Measurements from ENCODE around the gene PCDHA3. TPM values are rescaled to one million over a fixed set of nuclear protein-coding genes. Genes with fewer than 3 reads are reported as not detected.
"Not testable (repeated sequence)": the region's sequence is repeated elsewhere in the genome, so short reads cannot be mapped to it uniquely, and the experiment has no call there.

PCDHA3 gene
- total and polyA plus RNA-seq, 2 donors (not counting 1 experiment from before 2014, with no cell fraction given): 0.89 to 1.2 TPM

- Histone ChIP-seq H3K36me3 (ENCODE audit: control insufficient read depth, insufficient read depth, low read length) (no peaks in the 10 kb centered on the region), H3K4me3 (replicated peaks in 1 of 4; ENCODE audit: control extremely low read depth in 1 of 4, insufficient read depth in 1 of 4, low read depth in 3 of 4, low read length in 4 of 4) (no peak within 1 kb of the TSS), H3K9me3 (ENCODE audit: control insufficient read depth, insufficient read depth, low read depth, low read length) (no peaks in the 10 kb centered on the region), H3K79me2 (ENCODE audit: control insufficient read depth, insufficient read depth, low read length) (no peaks in the 10 kb centered on the region), H4K20me1 (ENCODE audit: control insufficient read depth, extremely low read depth, insufficient read depth, low read length) (no peaks in the 10 kb centered on the region), H3K27ac (ENCODE audit: insufficient read depth, low read length) (no peak within 1 kb of the TSS), H3K9ac (ENCODE audit: insufficient read depth, low read length) (no peak within 1 kb of the TSS), H2AFZ (ENCODE audit: low read length) (no peak within 1 kb of the TSS), H3K4me2 (ENCODE audit: extremely low read depth, insufficient read depth, low read length) (no peak within 1 kb of the TSS), H3K4me1 (ENCODE audit: control insufficient read depth, extremely low read depth, insufficient read depth, low read length) (no peaks in the 10 kb centered on the region), H3K27me3 (ENCODE audit: control insufficient read depth, insufficient read depth, low read length) (no peaks in the 10 kb centered on the region)
- TF ChIP-seq CTCF (conservative IDR thresholded peaks at IDR 0.05 in 1 of 2, IDR thresholded peaks at IDR 0.05 in 1 of 2; ENCODE audit: low read depth in 1 of 2, low read length in 2 of 2): peak in 1 of 2 donors; percentile 10
- TF ChIP-seq EZH2 (IDR thresholded peaks at IDR 0.05; ENCODE audit: low read length, missing control alignments): no peak
- DNase-seq (ENCODE audit: low read depth in 2 of 2): no peak
These were observed 40.4 kb downstream of the PCDHA3 start, which contains the start of gene PCDHA8 for GRCh38 chr5:140840978-140841962. PCDHA8 (plus strand) TSS chr5:140841187; CDS start chr5:140841322, 135 bp downstream.

- Histone ChIP-seq H3K4me2 (ENCODE audit: extremely low read depth, insufficient read depth, low read length) (no peak overlapping the region), H3K27me3 (ENCODE audit: control insufficient read depth, insufficient read depth, low read length) (no peaks in the 10 kb centered on the region), H3K9ac (ENCODE audit: insufficient read depth, low read length) (no peak overlapping the region), H4K20me1 (ENCODE audit: control insufficient read depth, extremely low read depth, insufficient read depth, low read length) (no peaks in the 10 kb centered on the region), H2AFZ (ENCODE audit: low read length) (no peak overlapping the region), H3K36me3 (ENCODE audit: control insufficient read depth, insufficient read depth, low read length) (no peaks in the 10 kb centered on the region), H3K4me3 (replicated peaks in 1 of 4; ENCODE audit: control extremely low read depth in 1 of 4, insufficient read depth in 1 of 4, low read depth in 3 of 4, low read length in 4 of 4) (no peak overlapping the region), H3K27ac (ENCODE audit: insufficient read depth, low read length) (no peak overlapping the region), H3K4me1 (ENCODE audit: control insufficient read depth, extremely low read depth, insufficient read depth, low read length) (no peaks in the 10 kb centered on the region), H3K79me2 (ENCODE audit: control insufficient read depth, insufficient read depth, low read length) (no peaks in the 10 kb centered on the region), H3K9me3 (ENCODE audit: control insufficient read depth, insufficient read depth, low read depth, low read length) (no peaks in the 10 kb centered on the region)
- no peak for DNase-seq (ENCODE audit: low read depth in 2 of 2)
- no peak for TF ChIP-seq CTCF (conservative IDR thresholded peaks at IDR 0.05 in 1 of 2, IDR thresholded peaks at IDR 0.05 in 1 of 2; ENCODE audit: low read depth in 1 of 2, low read length in 2 of 2)
These were observed 42.2 kb downstream of the PCDHA3 start for GRCh38 chr5:140842798-140843733.

GRCh38 chr5:140848139-140849102 lies 47.6 kb downstream of the PCDHA3 start, which contains the start of gene PCDHA9:
PCDHA9 (plus strand) TSS chr5:140848382; CDS start chr5:140848496, 114 bp downstream.
- not testable (repeated sequence) for H3K36me3 ChIP-seq (ENCODE audit: control insufficient read depth, insufficient read depth, low read length); H3K27ac ChIP-seq (ENCODE audit: insufficient read depth, low read length); H3K4me2 ChIP-seq (ENCODE audit: extremely low read depth, insufficient read depth, low read length); H3K4me1 ChIP-seq (ENCODE audit: control insufficient read depth, extremely low read depth, insufficient read depth, low read length); H3K9me3 ChIP-seq (ENCODE audit: control insufficient read depth, insufficient read depth, low read depth, low read length); H2AFZ ChIP-seq (ENCODE audit: low read length); H3K4me3 ChIP-seq (replicated peaks in 1 of 4; ENCODE audit: control extremely low read depth in 1 of 4, insufficient read depth in 1 of 4, low read depth in 3 of 4, low read length in 4 of 4); H4K20me1 ChIP-seq (ENCODE audit: control insufficient read depth, extremely low read depth, insufficient read depth, low read length); H3K79me2 ChIP-seq (ENCODE audit: control insufficient read depth, insufficient read depth, low read length); H3K27me3 ChIP-seq (ENCODE audit: control insufficient read depth, insufficient read depth, low read length); H3K9ac ChIP-seq (ENCODE audit: insufficient read depth, low read length)
- peak in 1 of 2 donors; percentile 9 for DNase-seq (ENCODE audit: low read depth in 2 of 2)

- H4K20me1 ChIP-seq (ENCODE audit: control insufficient read depth, extremely low read depth, insufficient read depth, low read length); H3K4me2 ChIP-seq (ENCODE audit: extremely low read depth, insufficient read depth, low read length): not testable (repeated sequence)
These were observed 49.2 kb downstream of the PCDHA3 start for GRCh38 chr5:140849831-140850634.

More at GRCh38 chr5:140849831-140850634, 49.2 kb downstream of the PCDHA3 start:
- not testable (repeated sequence) for H3K9me3 ChIP-seq (ENCODE audit: control insufficient read depth, insufficient read depth, low read depth, low read length); DNase-seq (ENCODE audit: low read depth in 2 of 2); H3K79me2 ChIP-seq (ENCODE audit: control insufficient read depth, insufficient read depth, low read length); H2AFZ ChIP-seq (ENCODE audit: low read length); H3K9ac ChIP-seq (ENCODE audit: insufficient read depth, low read length); H3K27me3 ChIP-seq (ENCODE audit: control insufficient read depth, insufficient read depth, low read length); H3K27ac ChIP-seq (ENCODE audit: insufficient read depth, low read length); H3K4me1 ChIP-seq (ENCODE audit: control insufficient read depth, extremely low read depth, insufficient read depth, low read length); H3K36me3 ChIP-seq (ENCODE audit: control insufficient read depth, insufficient read depth, low read length); H3K4me3 ChIP-seq (replicated peaks in 1 of 4; ENCODE audit: control extremely low read depth in 1 of 4, insufficient read depth in 1 of 4, low read depth in 3 of 4, low read length in 4 of 4)

All from fibroblast of lung (primary cell).